Renal cortex interstitium (tissue), 11 donors: ENCODE measurements around the gene TMEM95. TPM values are rescaled to one million over a fixed set of nuclear protein-coding genes. Genes with fewer than 3 reads are reported as not detected.

Experiments
- DNase-seq, 11 donors: peaks; one replicate each; pipeline ENCODE4 v3.0.0-alpha.2; 2013; ENCODE audit warnings: low read depth in 9 of 11, low spot score in 4 of 11; ENCODE audit errors: extremely low read depth in 1 of 11
- polyA plus RNA-seq, 3 donors: library from polyadenylated mRNA; unstranded; fragments of 120-200 nt; gene quantifications; one replicate each; pipeline ENCODE4 v1.2.1, GENCODE V29; 2013; ENCODE audit not compliant: insufficient read length in 3 of 3

The TMEM95 gene
- polyA plus RNA-seq, 3 donors: not detected

GRCh38 chr17:7392696-7393612 lies 38.0 kb downstream of the TMEM95 start:
- no peak for DNase-seq

DNA sequence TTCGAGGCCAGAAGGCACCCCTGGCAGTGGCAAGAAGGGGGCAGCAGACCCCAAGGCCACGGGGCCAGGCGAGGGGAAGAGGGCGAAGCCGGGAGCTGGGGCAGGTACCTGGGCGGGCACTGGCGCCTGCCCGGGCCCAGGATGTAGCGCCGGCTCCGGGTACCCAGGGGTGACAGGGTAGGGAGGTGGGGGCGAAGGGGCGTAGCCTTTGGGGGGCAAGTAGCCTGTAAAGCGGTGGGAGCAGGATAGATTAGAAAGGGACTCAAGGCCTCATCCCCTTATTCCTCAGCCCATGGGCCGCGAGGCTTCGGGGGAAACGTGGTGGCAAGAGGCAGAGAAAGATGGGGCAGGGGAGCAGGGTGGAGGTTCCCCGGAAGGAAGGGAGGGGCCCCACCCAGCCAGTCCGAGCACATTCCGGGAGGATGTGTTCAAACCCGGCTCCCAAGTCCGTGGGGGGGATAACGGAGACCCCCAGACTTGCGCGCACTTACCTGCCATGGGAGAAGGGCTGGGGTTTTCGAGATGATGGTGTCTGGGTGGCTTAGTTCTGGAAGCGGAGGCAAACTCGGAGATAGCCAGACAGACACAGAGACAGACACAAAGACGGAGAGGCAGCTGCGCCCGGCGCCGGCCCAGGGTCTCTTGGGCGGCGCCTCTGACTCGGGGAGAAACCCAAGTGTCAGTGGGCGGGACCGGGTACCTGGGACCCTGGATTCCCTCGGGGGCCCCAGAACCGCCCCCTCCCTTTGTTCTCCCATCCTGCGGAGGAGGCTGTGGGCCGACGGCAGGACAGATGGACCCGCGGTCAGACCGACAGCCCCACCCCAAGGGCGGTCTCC lies 38.9 kb downstream of the TMEM95 start:
- no peak for DNase-seq

- DNase-seq: peak in 9 of 11 donors; percentile 75 to 82 (median 79)
Measured at GRCh38 chr17:7394452-7395191, 39.7 kb downstream of the TMEM95 start, which contains the start of gene PLSCR3. PLSCR3 (minus strand) TSS chr17:7394525; CDS start chr17:7394110, 415 bp downstream.

DNA sequence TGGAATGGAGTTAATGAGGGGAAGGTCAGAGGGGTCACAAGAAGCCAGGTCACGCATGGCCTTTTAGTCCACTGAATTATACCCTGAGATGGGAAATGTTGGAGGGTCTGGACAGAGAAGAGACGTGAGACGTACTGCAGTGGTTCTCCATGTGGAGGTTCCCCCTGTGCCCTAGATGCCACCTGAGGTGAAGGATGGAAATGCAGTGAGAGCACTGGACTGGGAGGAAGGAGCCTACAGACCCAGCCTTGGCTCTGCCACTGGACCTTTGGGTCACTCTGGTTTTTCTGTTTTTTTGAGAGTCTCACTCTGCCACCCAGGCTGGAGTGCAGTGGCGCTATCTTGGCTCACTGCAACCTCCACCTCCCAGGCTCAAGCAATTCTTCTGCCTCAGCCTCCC lies 41.2 kb downstream of the TMEM95 start:
- no peak for DNase-seq

GRCh38 chr17:7398612-7399011 lies 43.7 kb downstream of the TMEM95 start:
- DNase-seq: no peak

- DNase-seq: no peak
Measured at GRCh38 chr17:7403043-7403726, 48.2 kb downstream of the TMEM95 start.

DNA sequence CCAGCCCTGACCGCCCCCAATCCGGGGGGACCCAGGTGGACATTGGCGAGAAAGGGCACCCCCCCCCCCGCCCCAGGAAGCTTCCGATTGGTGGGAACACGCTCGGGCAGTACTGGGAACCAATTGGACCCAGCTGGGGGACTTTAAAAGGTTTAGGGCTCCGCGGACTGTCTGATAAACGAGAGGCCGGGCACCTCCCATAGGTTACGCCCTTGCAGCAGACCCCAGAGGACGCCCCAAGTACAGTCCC lies 48.7 kb downstream of the TMEM95 start:
- no peak for DNase-seq

DNA sequence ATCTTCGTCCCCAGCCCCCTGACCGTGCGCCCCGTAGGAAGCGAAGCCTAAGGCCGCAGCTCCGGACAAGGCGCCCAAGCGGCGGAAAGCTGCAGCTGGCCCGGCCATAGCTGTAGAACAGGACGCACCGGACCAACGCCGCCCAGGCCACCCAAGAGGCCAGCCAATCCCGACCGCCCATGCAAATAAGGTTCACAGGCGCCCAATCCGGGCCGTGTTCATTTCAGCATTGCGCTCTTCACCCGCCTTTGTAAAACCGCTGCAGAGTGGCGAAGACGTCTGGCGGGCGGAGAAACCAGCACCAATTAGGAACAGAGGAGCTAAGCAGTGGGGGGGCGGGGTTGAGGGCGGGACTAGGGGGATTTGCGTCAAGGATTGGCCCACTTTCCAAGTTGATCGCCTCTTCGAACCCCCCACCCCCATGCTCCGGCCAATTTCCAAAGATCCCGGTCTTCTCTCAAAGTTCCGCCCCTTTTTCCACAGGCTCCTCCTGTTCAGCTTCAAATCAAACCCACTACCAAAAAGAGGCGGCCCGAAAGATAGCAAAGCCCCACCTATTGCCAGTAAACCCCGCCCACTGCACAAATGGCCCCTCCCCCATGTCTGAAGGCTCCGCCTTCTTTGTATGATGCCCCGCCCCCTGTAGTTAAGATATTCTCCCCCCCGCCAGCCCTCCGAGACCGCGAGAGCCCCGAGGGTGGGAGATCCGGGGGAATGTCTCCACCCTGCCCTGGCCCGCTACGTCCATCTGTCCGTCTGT lies 49.2 kb downstream of the TMEM95 start, which contains the start of gene TMEM256:
TMEM256 (minus strand) TSS at position 121 of the 760 bp plus-strand sequence; CDS start at position 108, 13 bp downstream.
- peak; percentile 96 to 100 (median 99) for DNase-seq

DNA sequence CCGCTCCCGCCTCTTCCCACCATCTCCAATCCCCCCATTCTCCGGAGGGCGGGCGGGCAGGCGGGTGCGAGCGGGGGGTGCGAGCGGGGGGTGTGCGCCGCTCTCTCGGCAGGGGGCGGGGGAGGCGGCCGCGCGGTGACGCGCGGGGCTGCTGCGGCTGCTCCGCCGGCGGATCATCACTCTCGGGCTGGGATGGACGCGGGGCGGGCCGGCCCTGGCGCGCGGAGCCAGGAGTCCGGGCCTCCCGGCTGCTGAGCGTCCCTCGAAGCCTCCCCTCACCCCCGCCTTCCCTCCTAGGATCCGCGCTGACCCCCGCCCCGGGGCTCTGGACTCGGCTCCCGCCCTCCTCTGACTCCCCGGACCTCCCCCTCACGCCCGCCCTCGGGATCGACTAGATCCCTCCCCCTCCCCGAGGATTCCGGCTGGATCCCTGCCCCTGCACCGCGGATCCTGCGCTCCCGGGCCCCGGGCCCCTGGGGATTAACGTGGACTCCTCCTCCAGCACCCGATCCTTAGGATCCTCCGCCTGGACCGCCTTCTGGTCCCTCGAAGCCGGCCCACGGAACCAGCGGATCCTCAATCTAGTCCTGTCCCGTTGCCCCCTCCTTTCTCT lies 49.9 kb downstream of the TMEM95 start:
- DNase-seq: no peak

GRCh38 chr17:7405350-7406234 lies 50.6 kb downstream of the TMEM95 start:
- DNase-seq: no peak

GRCh38 chr17:7406235-7406825 lies 51.4 kb downstream of the TMEM95 start:
- DNase-seq: no peak

Other genes with a start within 250 kb of the TMEM95 start
- gene ASGR2, start 240.3 kb upstream of the TMEM95 start, polyA plus RNA-seq: 1 to 10 TPM in 2 of 3 donors, under 1 TPM in 1; 0.89 to 2.6 (median 2.1) TPM
- 10 to 100 TPM in 1 of 3 donors, 1 to 10 TPM in 2; 6.1 to 10.7 (median 7.2) TPM for gene ASGR1, start 175.8 kb upstream of the TMEM95 start, polyA plus RNA-seq
- 10 to 100 TPM; 28.3 to 47.7 (median 37.6) TPM for gene DLG4, start 135.3 kb upstream of the TMEM95 start, polyA plus RNA-seq
- 100 to 1,000 TPM; 438 to 579 (median 497) TPM for gene ACADVL, start 135.2 kb upstream of the TMEM95 start, polyA plus RNA-seq
- 10 to 100 TPM; 49.8 to 66.7 (median 64.4) TPM for gene DVL2, start 120.6 kb upstream of the TMEM95 start, polyA plus RNA-seq
- gene PHF23, start 115.7 kb upstream of the TMEM95 start, polyA plus RNA-seq: 10 to 100 TPM; 51.3 to 65.8 (median 53.1) TPM
- gene GABARAP, start 112.7 kb upstream of the TMEM95 start, polyA plus RNA-seq: 100 to 1,000 TPM; 435 to 476 (median 455) TPM
- 100 to 1,000 TPM; 151 to 152 (median 151) TPM for gene CTDNEP1, start 103.4 kb upstream of the TMEM95 start, polyA plus RNA-seq
- 10 to 100 TPM; 51.6 to 63.0 (median 55.1) TPM for gene ELP5, start 102.9 kb upstream of the TMEM95 start, polyA plus RNA-seq
- 10 to 100 TPM; 41.1 to 74.2 (median 41.8) TPM for gene CLDN7, start 92.7 kb upstream of the TMEM95 start, polyA plus RNA-seq
- gene SLC2A4, start 73.4 kb upstream of the TMEM95 start, polyA plus RNA-seq: 1 to 10 TPM; 1.8 to 2.7 (median 2.5) TPM
- 1 to 10 TPM; 3.8 to 5.3 (median 5.2) TPM for gene YBX2, start 60.5 kb upstream of the TMEM95 start, polyA plus RNA-seq
- 100 to 1,000 TPM; 313 to 353 (median 324) TPM for gene EIF5A, start 47.5 kb upstream of the TMEM95 start, polyA plus RNA-seq
- 100 to 1,000 TPM in 1 of 3 donors, 10 to 100 TPM in 2; 95.6 to 101 (median 97.4) TPM for gene GPS2, start 39.8 kb upstream of the TMEM95 start, polyA plus RNA-seq
- gene NEURL4, start 25.8 kb upstream of the TMEM95 start, polyA plus RNA-seq: 10 to 100 TPM; 30.6 to 38.2 (median 36.1) TPM
- 10 to 100 TPM in 1 of 3 donors, 1 to 10 TPM in 2; 7.0 to 12.5 (median 7.6) TPM for gene ACAP1, start 18.6 kb upstream of the TMEM95 start, polyA plus RNA-seq
- gene KCTD11, start 3.0 kb upstream of the TMEM95 start, polyA plus RNA-seq: 10 to 100 TPM; 10.7 to 13.9 (median 12.0) TPM
- gene TNK1, start 25.9 kb downstream of the TMEM95 start, polyA plus RNA-seq: 1 to 10 TPM; 5.1 to 9.0 (median 6.0) TPM
- 10 to 100 TPM; 28.8 to 41.5 (median 41.4) TPM for gene PLSCR3, start 39.4 kb downstream of the TMEM95 start, polyA plus RNA-seq
- gene TMEM256, start 48.9 kb downstream of the TMEM95 start, polyA plus RNA-seq: 10 to 100 TPM; 81.9 to 99.2 (median 87.3) TPM
- gene NLGN2, start 52.7 kb downstream of the TMEM95 start, polyA plus RNA-seq: 10 to 100 TPM; 21.4 to 36.4 (median 29.0) TPM
- gene SPEM1, start 65.2 kb downstream of the TMEM95 start, polyA plus RNA-seq: under 1 TPM in 2 of 3 donors, not detected in 1; 0.10 to 0.22 TPM
- not detected for gene SPEM2, start 70.5 kb downstream of the TMEM95 start, polyA plus RNA-seq
- gene SPEM3, start 73.7 kb downstream of the TMEM95 start, polyA plus RNA-seq: not detected
- 1 to 10 TPM; 3.4 to 5.2 (median 4.6) TPM for gene TMEM102, start 80.3 kb downstream of the TMEM95 start, polyA plus RNA-seq
- gene FGF11, start 84.4 kb downstream of the TMEM95 start, polyA plus RNA-seq: 10 to 100 TPM in 1 of 3 donors, 1 to 10 TPM in 2; 5.6 to 12.6 (median 8.0) TPM
- 10 to 100 TPM in 2 of 3 donors, 1 to 10 TPM in 1; 9.3 to 10.7 (median 10.4) TPM for gene CHRNB1, start 89.9 kb downstream of the TMEM95 start, polyA plus RNA-seq
- 10 to 100 TPM; 34.9 to 54.9 (median 40.9) TPM for gene ZBTB4, start 124.5 kb downstream of the TMEM95 start, polyA plus RNA-seq
- gene SLC35G6, start 126.3 kb downstream of the TMEM95 start, polyA plus RNA-seq: under 1 TPM in 2 of 3 donors, not detected in 1; 0.26 TPM
- gene POLR2A, start 129.2 kb downstream of the TMEM95 start, polyA plus RNA-seq: 100 to 1,000 TPM; 131 to 134 (median 134) TPM
- 10 to 100 TPM; 19.0 to 26.6 (median 26.6) TPM for gene TNFSF12, start 193.9 kb downstream of the TMEM95 start, polyA plus RNA-seq
- gene TNFSF13, start 203.6 kb downstream of the TMEM95 start, polyA plus RNA-seq: 10 to 100 TPM; 10.4 to 17.2 (median 12.5) TPM
- 10 to 100 TPM; 61.6 to 86.9 (median 83.7) TPM for gene SENP3, start 206.8 kb downstream of the TMEM95 start, polyA plus RNA-seq
- 10 to 100 TPM; 56.7 to 63.5 (median 62.6) TPM for gene CD68, start 224.5 kb downstream of the TMEM95 start, polyA plus RNA-seq
- gene MPDU1, start 228.7 kb downstream of the TMEM95 start, polyA plus RNA-seq: 100 to 1,000 TPM; 103 to 119 (median 114) TPM
- gene SOX15, start 234.9 kb downstream of the TMEM95 start, polyA plus RNA-seq: 1 to 10 TPM; 2.9 to 4.4 (median 4.0) TPM